GM12878 (cell line): ENCODE measurements around the gene TIMP2. TPM values are rescaled to one million over a fixed set of nuclear protein-coding genes. Genes with fewer than 3 reads are reported as not detected.

ENCODE experiments used
- ATAC-seq: fragments of 200-7000 bp; cut with Tn5 transposase; 3 replicates; pipeline ENCODE4 v1.9.1; 2020; ENCODE audit warnings: mild to moderate bottlenecking, moderate library complexity
- BruUV-seq: library from RNA; stranded (reverse); fragments of 400-500 nt; replicated peaks from 2 replicates; lab custom pipeline; 2021; lab: Mats Ljungman, UMichigan
- CTCF ChIA-PET: fragments of 300-600 bp; sonication (Branson Sonifier 250); formaldehyde crosslinking; extraction: SDS; loops from one replicate; lab custom pipeline; 2021; ENCODE audit warnings: inconsistent platforms; lab: Yijun Ruan, JAX
- POLR2A ChIA-PET: fragments of 350-600 bp; formaldehyde crosslinking; extraction: SDS; loops from one replicate; lab custom pipeline; 2021; ENCODE audit warnings: inconsistent platforms; lab: Charles Lee
- RAD21 ChIA-PET: fragments of 300-600 bp; sonication (Branson Sonifier 250); formaldehyde crosslinking; loops from one replicate; lab custom pipeline; 2023; ENCODE audit warnings: antibody characterized with exemption; ENCODE audit not compliant: unreplicated experiment; lab: Charles Lee
- SMC1A ChIA-PET: fragments of 300-600 bp; sonication (Branson Sonifier 250); formaldehyde crosslinking; loops from one replicate; lab custom pipeline; 2023; ENCODE audit not compliant: unreplicated experiment, uncharacterized antibody; lab: Charles Lee
- DNase-seq: peaks from one replicate; pipeline ENCODE4 v3.0.0-alpha.2; 2011; ENCODE audit warnings: low read depth, low spot score
- FAIRE-seq: peaks from 3 replicates; lab custom pipeline; 2011; peaks lifted over from hg19 to GRCh38; lab: Jason Lieb, UNC
- H2AFZ ChIP-seq: 2 replicates; pipeline ENCODE4 v1.6.0; 2011; ENCODE audit warnings: low read depth, low read length, control low read depth; ENCODE audit not compliant: control insufficient read depth
- H3K27ac ChIP-seq: 2 replicates; pipeline ENCODE4 v1.5.1; 2011; ENCODE audit warnings: control low read depth; ENCODE audit not compliant: control insufficient read depth, insufficient read depth
- H3K27me3 ChIP-seq, 2 experiments: replicated peaks in 1 of 2; 2 replicates each; pipeline versions ENCODE4 v1.6.0 to v1.6.1; 2011; ENCODE audit warnings: low read length in 1 of 2; ENCODE audit not compliant: control insufficient read depth in 2 of 2, insufficient read depth in 2 of 2
- H3K36me3 ChIP-seq, 2 experiments: 2 replicates each; pipeline ENCODE4 v1.5.1; 2011; ENCODE audit warnings: low read length in 1 of 2; ENCODE audit not compliant: control insufficient read depth in 2 of 2, insufficient read depth in 2 of 2
- H3K4me1 ChIP-seq: 2 replicates; pipeline ENCODE4 v1.6.1; 2011; ENCODE audit warnings: mild to moderate bottlenecking, low read length, moderate library complexity, mixed read lengths; ENCODE audit not compliant: control insufficient read depth, insufficient read depth
- H3K4me2 ChIP-seq: 2 replicates; pipeline ENCODE4 v1.6.0; 2011; ENCODE audit warnings: control low read depth; ENCODE audit not compliant: control insufficient read depth, insufficient read depth
- H3K4me3 ChIP-seq: fragments of 200-600 bp; sonication (generic); 2 replicates; pipeline ENCODE4 v1.5.1; 2016
- H3K79me2 ChIP-seq: 2 replicates; pipeline ENCODE4 v1.6.0; 2011; ENCODE audit warnings: low read length; ENCODE audit not compliant: control insufficient read depth, insufficient read depth
- H3K9ac ChIP-seq: 2 replicates; pipeline ENCODE4 v1.8.0; 2011; ENCODE audit warnings: low read length, control low read depth, mixed read lengths; ENCODE audit not compliant: control insufficient read depth, insufficient read depth
- H3K9me3 ChIP-seq: replicated peaks from 3 replicates; pipeline ENCODE4 v1.5.1; 2011; ENCODE audit warnings: mild to moderate bottlenecking, low read length; ENCODE audit not compliant: control insufficient read depth, insufficient read depth
- H4K20me1 ChIP-seq: 2 replicates; pipeline ENCODE4 v1.6.0; 2011; ENCODE audit not compliant: control insufficient read depth, insufficient read depth
- BRCA1 ChIP-seq: IDR thresholded peaks from 2 replicates; pipeline ENCODE4 v1.6.1; 2011; ENCODE audit warnings: low read depth, low read length, improper control_type of control experiment
- CHD2 ChIP-seq: IDR thresholded peaks from 2 replicates; pipeline ENCODE4 v1.6.1; 2011; ENCODE audit warnings: low read depth, low read length, improper control_type of control experiment, borderline replicate concordance
- MTA2 ChIP-seq: fragments of 450-650 bp; IDR thresholded peaks from 2 replicates; pipeline ENCODE4 v1.6.1; 2016; ENCODE audit warnings: low read depth, mild to moderate bottlenecking, moderate library complexity
- NR2C1 ChIP-seq: fragments of 450-650 bp; IDR thresholded peaks from 2 replicates; pipeline ENCODE4 v1.6.1; 2017; ENCODE audit warnings: antibody characterized with exemption, mild to moderate bottlenecking, moderate library complexity
- NR2C2 ChIP-seq: IDR thresholded peaks from 2 replicates; pipeline ENCODE4 v1.6.1; 2011; ENCODE audit warnings: borderline replicate concordance, low read depth; ENCODE audit not compliant: control insufficient read depth, insufficient read length
- RELA ChIP-seq: fragments of 450-650 bp; IDR thresholded peaks from 2 replicates; pipeline ENCODE4 v1.8.0; 2014; ENCODE audit warnings: borderline replicate concordance; ENCODE audit not compliant: partially characterized antibody
- RUNX3 ChIP-seq: IDR thresholded peaks from 2 replicates; pipeline ENCODE4 v1.6.1; 2012; ENCODE audit warnings: low read length, inconsistent platforms
- WGBS: methylation state at CpG from one replicate; pipeline ENCODE4 v1.1.6; 2016; ENCODE audit warnings: low lambda C conversion rate; ENCODE audit not compliant: insufficient replicate concordance, insufficient coverage; ENCODE audit errors: missing lambda C conversion rate; 5-methylcytosine and 5-hydroxymethylcytosine counted together
- in situ Hi-C: fragments of 300-500 bp; cut with MboI; formaldehyde crosslinking; loops from 9 replicates; pipeline ENCODE4 v1.14.3; 2018; ENCODE audit warnings: mixed read lengths
- intact Hi-C: fragments of 100-400 bp; cut with micrococcal nuclease; formaldehyde crosslinking; loops from one replicate; pipeline ENCODE4 v1.14.2; 2022; ENCODE audit not compliant: unreplicated experiment
- polyA plus RNA-seq, 11 experiments: library from polyadenylated mRNA; depleted of rRNA in 4 of 11; unstranded in 6 of 11; stranded (reverse) in 5 of 11; fragments of >200 nt; fragmentation: Nextera tagmentation in 4 of 11; fragmentation: Illumina TruSeq in 1 of 11; extraction: Ambion mirVana in 4 of 11; extraction: Trizol in 1 of 11; gene quantifications; 1 replicate in 1 of 11; 2 replicates in 10 of 11; pipeline versions ENCODE4 v1.2.1 to v1.2.3, GENCODE V29; 2011 to 2016; ENCODE audit warnings: inconsistent platforms in 2 of 11, missing spikeins in 2 of 11, low read depth in 1 of 11
- total RNA-seq, 4 experiments: library from RNA; depleted of rRNA in 3 of 4; stranded (reverse); fragments of >200 nt in 3 of 4; fragmentation: Illumina TruSeq in 1 of 4; extraction: Trizol in 1 of 4; gene quantifications; 2 replicates each; pipeline versions ENCODE4 v1.2.1 to v1.2.3, GENCODE V29; 2013 to 2021
- TF ChIP-seq, protein P1 (sequence below): IDR thresholded peaks from 2 replicates; pipeline ENCODE4 v1.6.1; 2012; ENCODE audit warnings: low read depth, low read length, improper control_type of control experiment

Gene TIMP2
- total and polyA plus RNA-seq, 10 of the 15 experiments (the other 5 are each of a cell fraction or from before 2014, with no cell fraction given) = 0.03 to 0.41 (median 0.04) TPM; not detected in 7

GRCh38 chr17:78960928-78961327 is 35.7 kb upstream of the TIMP2 start (continued):
- no peak for TF ChIP-seq NR2C1
- no peak for TF ChIP-seq CHD2
- no peak for TF ChIP-seq BRCA1
- TF ChIP-seq, protein P1, sequence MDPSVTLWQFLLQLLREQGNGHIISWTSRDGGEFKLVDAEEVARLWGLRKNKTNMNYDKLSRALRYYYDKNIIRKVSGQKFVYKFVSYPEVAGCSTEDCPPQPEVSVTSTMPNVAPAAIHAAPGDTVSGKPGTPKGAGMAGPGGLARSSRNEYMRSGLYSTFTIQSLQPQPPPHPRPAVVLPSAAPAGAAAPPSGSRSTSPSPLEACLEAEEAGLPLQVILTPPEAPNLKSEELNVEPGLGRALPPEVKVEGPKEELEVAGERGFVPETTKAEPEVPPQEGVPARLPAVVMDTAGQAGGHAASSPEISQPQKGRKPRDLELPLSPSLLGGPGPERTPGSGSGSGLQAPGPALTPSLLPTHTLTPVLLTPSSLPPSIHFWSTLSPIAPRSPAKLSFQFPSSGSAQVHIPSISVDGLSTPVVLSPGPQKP = no peak
- TF ChIP-seq, all 136 proteins: peak for 0

- H4K20me1 ChIP-seq = no peaks in the 10 kb centered on the region
- no peaks in the 10 kb centered on the region; a peak in 1 of 4 replicates for H3K27me3 ChIP-seq
- in situ Hi-C loops = no loop called here
- FAIRE-seq (no peak), ATAC-seq (no peak), DNase-seq (no peak)
- H3K36me3 ChIP-seq = no peaks in the 10 kb centered on the region
- POLR2A ChIA-PET = interaction anchor here (0.6 to 1.7 kb wide), 2 partner anchors 94 to 132 kb away, joined by 3 to 7 read pairs; no protein-coding TSS in a partner anchor
- SMC1A ChIA-PET = no interaction called here
- H3K4me2 ChIP-seq = no peak overlapping the region
- no peak overlapping the region for H3K9ac ChIP-seq
- H3K9me3 ChIP-seq = no peaks in the 10 kb centered on the region
- H3K4me3 ChIP-seq = no peak overlapping the region
- RAD21 ChIA-PET = no interaction called here
- H3K4me1 ChIP-seq = no peaks in the 10 kb centered on the region; the same call in 1 of the 2 replicates
- 78% methylated on average over 12 of the region's 12 CpGs for WGBS
- no peak overlapping the region for H3K27ac ChIP-seq
- intact Hi-C loops = no loop called here
- TF ChIP-seq RELA (no peak), RUNX3 (no peak), MTA2 (no peak), NR2C2 (no peak)
- H2AFZ ChIP-seq = no peak overlapping the region
- no peaks in the 10 kb centered on the region for H3K79me2 ChIP-seq
- no TSS peak for BruUV-seq
- CTCF ChIA-PET = interaction anchor here (1.0 kb wide), 1 partner anchor 12 kb away, joined by 3 read pairs; no protein-coding TSS in a partner anchor
These were observed 34.6 kb upstream of the TIMP2 start for GRCh38 chr17:78959803-78960202.
